CD14-positive monocyte (primary cell): ENCODE data around the gene RYR3. TPM values are rescaled to one million over a fixed set of nuclear protein-coding genes. Genes with fewer than 3 reads are reported as not detected.

Experiments
- DNase-seq, 3 donors: peaks; one replicate each; pipeline ENCODE4 v3.0.0-alpha.2; 2011 to 2022
- H2AFZ ChIP-seq: 2 replicates; pipeline ENCODE4 v1.6.0; 2012; ENCODE audit warnings: mild to moderate bottlenecking, low read depth, low read length, inconsistent platforms; ENCODE audit not compliant: insufficient read depth, poor library complexity, severe bottlenecking
- H3K27ac ChIP-seq, 2 donors: 1 replicate in 1 of 2; 2 replicates in 1 of 2; pipeline ENCODE4 v1.5.1; 2012 to 2013; ENCODE audit warnings: low read length in 2 of 2, control low read depth in 1 of 2, inconsistent platforms in 1 of 2, low read depth in 1 of 2, mild to moderate bottlenecking in 1 of 2
- H3K27me3 ChIP-seq, 2 donors: one replicate each; pipeline versions ENCODE4 v1.6.0 to v1.6.1; 2011 to 2013; ENCODE audit warnings: low read length in 2 of 2; ENCODE audit not compliant: control insufficient read depth in 2 of 2, insufficient read depth in 2 of 2
- H3K36me3 ChIP-seq, 2 donors: replicated peaks in 1 of 2; 1 replicate in 1 of 2; 2 replicates in 1 of 2; pipeline versions ENCODE4 v1.5.1 to v1.6.1; 2012 to 2013; ENCODE audit warnings: low read length in 2 of 2, control low read depth in 1 of 2, inconsistent platforms in 1 of 2, mild to moderate bottlenecking in 1 of 2; ENCODE audit not compliant: insufficient read depth in 2 of 2, control insufficient read depth in 1 of 2
- H3K4me1 ChIP-seq, 2 donors: 1 replicate in 1 of 2; 2 replicates in 1 of 2; pipeline versions ENCODE4 v1.5.1 to v1.6.1; 2012 to 2013; ENCODE audit warnings: low read length in 2 of 2, control low read depth in 1 of 2, inconsistent platforms in 1 of 2, mild to moderate bottlenecking in 1 of 2, moderate library complexity in 1 of 2; ENCODE audit not compliant: insufficient read depth in 2 of 2, control insufficient read depth in 1 of 2
- H3K4me2 ChIP-seq: replicated peaks from 2 replicates; pipeline ENCODE3; 2012; ENCODE audit warnings: low read length, moderate library complexity, mild to moderate bottlenecking; ENCODE audit not compliant: poor library complexity, severe bottlenecking; ENCODE audit errors: extremely low read depth
- H3K4me3 ChIP-seq, 3 experiments: fragments of 200-600 bp in 1 of 3; sonication (generic) in 1 of 3; replicated peaks in 1 of 3; 1 replicate in 2 of 3; 2 replicates in 1 of 3; pipeline ENCODE4 v1.5.1; 2011 to 2013; ENCODE audit warnings: low read length in 3 of 3, mild to moderate bottlenecking in 3 of 3, control low read depth in 2 of 3, low read depth in 2 of 3, inconsistent platforms in 1 of 3, moderate library complexity in 1 of 3
- H3K79me2 ChIP-seq: 2 replicates; pipeline ENCODE4 v1.6.0; 2012; ENCODE audit warnings: mild to moderate bottlenecking, control low read depth, inconsistent platforms, low read length, moderate library complexity; ENCODE audit not compliant: insufficient read depth
- H3K9ac ChIP-seq: 2 replicates; pipeline ENCODE4 v1.6.0; 2017; ENCODE audit warnings: low read length, mild to moderate bottlenecking; ENCODE audit not compliant: insufficient read depth, poor library complexity, severe bottlenecking
- H3K9me3 ChIP-seq, 2 donors: replicated peaks in 1 of 2; 1 replicate in 1 of 2; 2 replicates in 1 of 2; pipeline versions ENCODE4 v1.5.1 to v1.6.1; 2012 to 2013; ENCODE audit warnings: low read length in 2 of 2, control low read depth in 1 of 2; ENCODE audit not compliant: control insufficient read depth in 1 of 2, insufficient read depth in 1 of 2
- H4K20me1 ChIP-seq: 2 replicates; pipeline ENCODE4 v1.6.0; 2012; ENCODE audit warnings: mild to moderate bottlenecking, low read length, control low read depth, moderate library complexity; ENCODE audit not compliant: insufficient read depth
- H3K27ac Mint-ChIP-seq, 7 donors: one replicate each; pipeline ENCODE4 v1.8.0; 2020; ENCODE audit warnings: mild to moderate bottlenecking in 7 of 7, mixed read lengths in 7 of 7, moderate library complexity in 6 of 7, inconsistent platforms in 2 of 7
- H3K27me3 Mint-ChIP-seq, 3 donors: one replicate each; pipeline ENCODE4 v1.8.0; 2021 to 2022; ENCODE audit warnings: low read depth in 3 of 3, mild to moderate bottlenecking in 3 of 3, mixed read lengths in 3 of 3, moderate library complexity in 3 of 3, inconsistent platforms in 1 of 3
- H3K36me3 Mint-ChIP-seq, 2 donors: one replicate each; pipeline ENCODE4 v1.8.0; 2020; ENCODE audit warnings: mixed read lengths in 2 of 2, inconsistent platforms in 1 of 2, mild to moderate bottlenecking in 1 of 2
- H3K4me1 Mint-ChIP-seq: one replicate; pipeline ENCODE4 v1.8.0; 2020; ENCODE audit warnings: mild to moderate bottlenecking, mixed read lengths
- H3K4me3 Mint-ChIP-seq, 2 donors: one replicate each; pipeline ENCODE4 v1.8.0; 2020; ENCODE audit warnings: mild to moderate bottlenecking in 2 of 2, mixed read lengths in 2 of 2, moderate library complexity in 1 of 2
- H3K9me3 Mint-ChIP-seq, 7 donors: one replicate each; pipeline ENCODE4 v1.8.0; 2020 to 2022; ENCODE audit warnings: mixed read lengths in 7 of 7, mild to moderate bottlenecking in 6 of 7, moderate library complexity in 6 of 7, inconsistent platforms in 2 of 7
- CTCF ChIP-seq: fragments of 200-600 bp; IDR thresholded peaks from one replicate; pipeline ENCODE4 v1.8.0; 2022; ENCODE audit warnings: antibody characterized with exemption, mild to moderate bottlenecking
- WGBS: methylation state at CpG from one replicate; pipeline ENCODE4 v1.1.5; 2013; ENCODE audit warnings: missing lambda C conversion rate; ENCODE audit not compliant: insufficient coverage; 5-methylcytosine and 5-hydroxymethylcytosine counted together
- intact Hi-C, 2 donors: fragments of 100-400 bp; cut with micrococcal nuclease; formaldehyde crosslinking; loops; one replicate each; pipeline versions ENCODE4 v1.15.0 to v1.15.1; 2023
- polyA plus RNA-seq, 3 donors: library from polyadenylated mRNA; depleted of rRNA in 1 of 3; unstranded in 2 of 3; stranded (reverse) in 1 of 3; fragments of 300-500 nt in 2 of 3; fragments of >200 nt in 1 of 3; fragmentation: Illumina TruSeq in 2 of 3; gene quantifications; 1 replicate in 2 of 3; 2 replicates in 1 of 3; pipeline ENCODE4 v1.2.3, GENCODE V29; 2012 to 2021

RYR3 gene
- polyA plus RNA-seq, 3 donors, result not detected

GRCh38 chr15:33864360-33865075, 553.8 kb downstream of the RYR3 start:
- Mint-ChIP-seq H3K27ac (no peak overlapping the region), H3K4me3 (no peak overlapping the region), H3K9me3 (peaks cover 0 to 2% (median 0%) of the 10 kb centered on the region in 7 donors), H3K4me1 (no peaks in the 10 kb centered on the region), H3K36me3 (peaks cover 2 to 6% of the 10 kb centered on the region in 2 donors), H3K27me3 (no peaks in the 10 kb centered on the region)
- H3K79me2 ChIP-seq, result no peaks in the 10 kb centered on the region
- no peaks in the 10 kb centered on the region for H4K20me1 ChIP-seq
- intact Hi-C loops, result no loop called here
- H3K4me1 ChIP-seq, result no peaks in the 10 kb centered on the region
- H3K27ac ChIP-seq, result no peak overlapping the region
- no peak for DNase-seq
- 100% methylated on average over 2 of the region's 5 CpGs for WGBS
- H2AFZ ChIP-seq, result no peak overlapping the region
- TF ChIP-seq CTCF, result no peak
- no peaks in the 10 kb centered on the region for H3K9me3 ChIP-seq
- H3K36me3 ChIP-seq, result no peaks in the 10 kb centered on the region
- H3K4me2 ChIP-seq, result no peak overlapping the region
- H3K27me3 ChIP-seq, result no peaks in the 10 kb centered on the region
- no peak overlapping the region for H3K9ac ChIP-seq
- no peak overlapping the region for H3K4me3 ChIP-seq

GRCh38 chr15:33865416-33865815, 554.6 kb downstream of the RYR3 start:
- no peaks in the 10 kb centered on the region for H3K9me3 ChIP-seq
- no peak overlapping the region for H3K9ac ChIP-seq
- no peak for TF ChIP-seq CTCF
- no peak overlapping the region for H3K4me3 Mint-ChIP-seq
- H3K27me3 ChIP-seq, result no peaks in the 10 kb centered on the region
- no peak overlapping the region for H3K27ac ChIP-seq
- no peaks in the 10 kb centered on the region for H3K4me1 ChIP-seq
- H3K27me3 Mint-ChIP-seq, result no peaks in the 10 kb centered on the region
- no peaks in the 10 kb centered on the region for H3K4me1 Mint-ChIP-seq
- H3K9me3 Mint-ChIP-seq, result peaks cover 0 to 2% (median 0%) of the 10 kb centered on the region in 7 donors
- no peak overlapping the region for H3K4me2 ChIP-seq
- no peaks in the 10 kb centered on the region for H3K79me2 ChIP-seq
- no peak overlapping the region for H3K4me3 ChIP-seq
- no peak for DNase-seq
- H3K27ac Mint-ChIP-seq, result no peak overlapping the region
- no peaks in the 10 kb centered on the region for H4K20me1 ChIP-seq
- H3K36me3 Mint-ChIP-seq, result peaks cover 2 to 6% of the 10 kb centered on the region in 2 donors
- 98% methylated on average over 5 of the region's 6 CpGs for WGBS
- intact Hi-C loops, result no loop called here
- H3K36me3 ChIP-seq, result no peaks in the 10 kb centered on the region
- no peak overlapping the region for H2AFZ ChIP-seq
